ENCODE data around the gene PGS1.
A peak's percentile ranks its signal among the peaks of the same experiment; 100 is the strongest.

Gene PGS1

DNA sequence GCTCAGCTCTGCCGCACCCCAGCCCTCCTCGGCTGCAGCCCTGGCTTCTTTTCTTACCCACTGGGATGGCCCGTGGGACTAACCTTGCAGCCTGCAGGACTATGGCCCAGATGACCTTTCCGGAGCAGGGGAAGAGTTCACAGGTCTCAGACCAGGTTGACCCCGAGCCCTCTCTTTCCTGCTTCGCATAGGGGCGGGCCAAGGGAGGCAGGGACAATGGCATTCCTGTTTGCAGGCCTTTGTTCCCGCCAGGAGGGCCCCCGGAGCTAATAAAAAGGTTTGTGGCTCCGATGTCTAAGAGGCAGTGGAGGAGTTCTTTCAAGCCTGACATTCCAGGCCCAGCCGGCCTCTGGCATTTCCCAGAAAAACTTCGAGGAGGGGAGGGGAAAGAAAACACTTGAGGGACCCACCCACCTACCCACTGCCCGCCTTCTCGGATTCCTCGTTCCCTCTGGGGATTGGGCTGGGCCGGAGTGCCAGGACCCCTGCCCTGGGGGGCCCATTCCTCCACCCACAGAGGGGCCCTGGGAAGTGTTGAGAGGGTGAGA, 12.8 kb upstream of the PGS1 start:
- TF ChIP-seq, protein P1, sequence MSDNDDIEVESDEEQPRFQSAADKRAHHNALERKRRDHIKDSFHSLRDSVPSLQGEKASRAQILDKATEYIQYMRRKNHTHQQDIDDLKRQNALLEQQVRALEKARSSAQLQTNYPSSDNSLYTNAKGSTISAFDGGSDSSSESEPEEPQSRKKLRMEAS (IDR thresholded peaks at IDR 0.05) = no peak; the same call in 1 of the 2 replicates
- TF ChIP-seq YY1 (IDR thresholded peaks at IDR 0.05; ENCODE audit: low read depth) (no peak), NFIC (IDR thresholded peaks at IDR 0.05) (peak; percentile 56), TEAD4 (IDR thresholded peaks at IDR 0.05) (peak; percentile 89), EGR1 (IDR thresholded peaks at IDR 0.05) (no peak), RAD21 (IDR thresholded peaks at IDR 0.05; ENCODE audit: low read depth) (no peak), CEBPB (IDR thresholded peaks at IDR 0.05) (no peak), ZBTB7A (IDR thresholded peaks at IDR 0.05; ENCODE audit: low read depth) (peak; percentile 47; the same call in 1 of the 2 replicates), FOXM1 (IDR thresholded peaks at IDR 0.05; ENCODE audit: borderline replicate concordance, low read depth) (0 out of 2 replicates have a peak, but pooled peaks have one; percentile 51), EP300 (IDR thresholded peaks at IDR 0.05; ENCODE audit: borderline replicate concordance) (peak; percentile 73; the same call in 1 of the 2 replicates), TCF12 (IDR thresholded peaks at IDR 0.05; ENCODE audit: low read depth) (peak; percentile 71), CREB1 (IDR thresholded peaks at IDR 0.05; ENCODE audit: low read depth) (no peak), TAF1 (IDR thresholded peaks at IDR 0.05; ENCODE audit: low read depth) (no peak)
- TF ChIP-seq, protein P2, sequence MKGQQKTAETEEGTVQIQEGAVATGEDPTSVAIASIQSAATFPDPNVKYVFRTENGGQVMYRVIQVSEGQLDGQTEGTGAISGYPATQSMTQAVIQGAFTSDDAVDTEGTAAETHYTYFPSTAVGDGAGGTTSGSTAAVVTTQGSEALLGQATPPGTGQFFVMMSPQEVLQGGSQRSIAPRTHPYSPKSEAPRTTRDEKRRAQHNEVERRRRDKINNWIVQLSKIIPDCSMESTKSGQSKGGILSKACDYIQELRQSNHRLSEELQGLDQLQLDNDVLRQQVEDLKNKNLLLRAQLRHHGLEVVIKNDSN (IDR thresholded peaks at IDR 0.05) = no peak
- TF ChIP-seq, protein P3, sequence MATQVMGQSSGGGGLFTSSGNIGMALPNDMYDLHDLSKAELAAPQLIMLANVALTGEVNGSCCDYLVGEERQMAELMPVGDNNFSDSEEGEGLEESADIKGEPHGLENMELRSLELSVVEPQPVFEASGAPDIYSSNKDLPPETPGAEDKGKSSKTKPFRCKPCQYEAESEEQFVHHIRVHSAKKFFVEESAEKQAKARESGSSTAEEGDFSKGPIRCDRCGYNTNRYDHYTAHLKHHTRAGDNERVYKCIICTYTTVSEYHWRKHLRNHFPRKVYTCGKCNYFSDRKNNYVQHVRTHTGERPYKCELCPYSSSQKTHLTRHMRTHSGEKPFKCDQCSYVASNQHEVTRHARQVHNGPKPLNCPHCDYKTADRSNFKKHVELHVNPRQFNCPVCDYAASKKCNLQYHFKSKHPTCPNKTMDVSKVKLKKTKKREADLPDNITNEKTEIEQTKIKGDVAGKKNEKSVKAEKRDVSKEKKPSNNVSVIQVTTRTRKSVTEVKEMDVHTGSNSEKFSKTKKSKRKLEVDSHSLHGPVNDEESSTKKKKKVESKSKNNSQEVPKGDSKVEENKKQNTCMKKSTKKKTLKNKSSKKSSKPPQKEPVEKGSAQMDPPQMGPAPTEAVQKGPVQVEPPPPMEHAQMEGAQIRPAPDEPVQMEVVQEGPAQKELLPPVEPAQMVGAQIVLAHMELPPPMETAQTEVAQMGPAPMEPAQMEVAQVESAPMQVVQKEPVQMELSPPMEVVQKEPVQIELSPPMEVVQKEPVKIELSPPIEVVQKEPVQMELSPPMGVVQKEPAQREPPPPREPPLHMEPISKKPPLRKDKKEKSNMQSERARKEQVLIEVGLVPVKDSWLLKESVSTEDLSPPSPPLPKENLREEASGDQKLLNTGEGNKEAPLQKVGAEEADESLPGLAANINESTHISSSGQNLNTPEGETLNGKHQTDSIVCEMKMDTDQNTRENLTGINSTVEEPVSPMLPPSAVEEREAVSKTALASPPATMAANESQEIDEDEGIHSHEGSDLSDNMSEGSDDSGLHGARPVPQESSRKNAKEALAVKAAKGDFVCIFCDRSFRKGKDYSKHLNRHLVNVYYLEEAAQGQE (IDR thresholded peaks at IDR 0.05; ENCODE audit: low read depth) = no peak

DNA sequence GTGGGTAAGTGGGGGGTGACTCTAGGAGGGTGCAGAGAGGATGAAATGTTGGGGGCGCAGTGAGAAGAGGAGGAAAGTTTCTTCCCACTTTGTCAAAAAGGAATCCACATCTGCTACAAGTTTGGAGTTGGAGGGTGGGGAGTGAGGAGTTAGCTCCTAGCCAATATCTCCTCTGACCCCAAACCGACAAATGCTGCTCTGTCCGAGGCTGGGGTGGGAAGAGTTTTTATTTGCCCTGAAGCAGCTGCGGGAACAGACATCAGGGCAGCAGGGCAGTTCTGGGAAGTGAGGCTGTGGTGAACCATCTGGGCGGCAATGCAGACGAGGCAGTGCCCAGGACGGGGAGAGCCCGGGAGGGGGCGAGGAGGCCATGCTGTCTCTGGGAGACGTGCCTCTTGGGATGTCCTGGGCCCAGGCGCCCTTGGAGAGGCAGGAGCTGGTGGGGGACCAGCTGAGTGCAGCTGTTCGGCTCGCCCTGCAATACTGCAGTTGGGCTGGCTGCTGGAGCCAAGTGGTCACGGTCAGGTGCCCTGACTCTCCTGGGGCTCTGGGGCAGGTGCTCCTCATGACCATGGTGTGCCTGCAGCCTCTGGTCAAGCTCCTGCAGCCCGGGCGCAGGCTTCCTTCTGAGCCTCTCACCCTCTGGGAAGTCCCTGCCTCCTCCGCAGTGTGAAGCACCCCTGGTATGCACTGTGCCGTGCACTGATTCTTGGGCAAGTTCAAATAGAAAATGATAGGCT, 12.2 kb upstream of the PGS1 start:
- TF ChIP-seq TCF12 (IDR thresholded peaks at IDR 0.05; ENCODE audit: low read depth) = peak; percentile 60; the same call in 1 of the 2 replicates
- no peak for TF ChIP-seq RAD21 (IDR thresholded peaks at IDR 0.05; ENCODE audit: low read depth)
- TF ChIP-seq, protein P1 (IDR thresholded peaks at IDR 0.05) = peak; percentile 58
- no peak for TF ChIP-seq EGR1 (IDR thresholded peaks at IDR 0.05)
- TF ChIP-seq, protein P2 (IDR thresholded peaks at IDR 0.05) = peak; percentile 36; the same call in 1 of the 2 replicates
- TF ChIP-seq CREB1 (IDR thresholded peaks at IDR 0.05; ENCODE audit: low read depth) = no peak
- no peak for TF ChIP-seq TAF1 (IDR thresholded peaks at IDR 0.05; ENCODE audit: low read depth)
- no peak for TF ChIP-seq CEBPB (IDR thresholded peaks at IDR 0.05)
- TF ChIP-seq YY1 (IDR thresholded peaks at IDR 0.05; ENCODE audit: low read depth) = no peak
- TF ChIP-seq TEAD4 (IDR thresholded peaks at IDR 0.05) = peak; percentile 54
- no peak for TF ChIP-seq FOXM1 (IDR thresholded peaks at IDR 0.05; ENCODE audit: borderline replicate concordance, low read depth)
- TF ChIP-seq EP300 (IDR thresholded peaks at IDR 0.05; ENCODE audit: borderline replicate concordance) = 0 out of 2 replicates have a peak, but pooled peaks have one; percentile 40

DNA sequence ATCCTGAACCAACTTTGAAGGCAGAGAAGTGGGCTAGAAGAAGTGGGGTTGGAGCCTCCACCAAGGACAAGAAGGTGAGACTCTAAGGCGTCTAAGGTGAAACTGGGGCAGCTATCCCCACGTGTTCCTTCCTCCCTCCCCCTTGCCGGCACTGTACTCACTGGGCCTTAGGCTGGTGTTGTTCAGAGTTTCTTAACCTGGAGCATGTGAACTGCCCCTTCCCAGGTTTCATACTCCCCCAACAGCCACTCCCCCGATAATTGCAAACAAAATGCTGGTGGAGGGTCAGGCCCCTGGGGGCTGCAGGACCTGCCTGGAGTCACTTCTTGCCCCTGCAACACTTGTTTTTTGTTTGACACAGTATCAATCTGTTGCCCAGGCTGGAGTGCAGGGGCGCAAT, 11.3 kb upstream of the PGS1 start:
- TF ChIP-seq FOXM1 (IDR thresholded peaks at IDR 0.05; ENCODE audit: borderline replicate concordance, low read depth) (no peak), TEAD4 (IDR thresholded peaks at IDR 0.05) (no peak), TCF12 (IDR thresholded peaks at IDR 0.05; ENCODE audit: low read depth) (no peak), RAD21 (IDR thresholded peaks at IDR 0.05; ENCODE audit: low read depth) (no peak), YY1 (IDR thresholded peaks at IDR 0.05; ENCODE audit: low read depth) (no peak), TAF1 (IDR thresholded peaks at IDR 0.05; ENCODE audit: low read depth) (no peak), ZBTB7A (IDR thresholded peaks at IDR 0.05; ENCODE audit: low read depth) (no peak), EP300 (IDR thresholded peaks at IDR 0.05; ENCODE audit: borderline replicate concordance) (no peak), CREB1 (IDR thresholded peaks at IDR 0.05; ENCODE audit: low read depth) (no peak), NFIC (IDR thresholded peaks at IDR 0.05) (no peak), CEBPB (IDR thresholded peaks at IDR 0.05) (no peak), EGR1 (IDR thresholded peaks at IDR 0.05) (no peak)
- TF ChIP-seq, protein P1 (IDR thresholded peaks at IDR 0.05) = no peak
- TF ChIP-seq, protein P3 (IDR thresholded peaks at IDR 0.05; ENCODE audit: low read depth) = no peak
- TF ChIP-seq, protein P2 (IDR thresholded peaks at IDR 0.05) = no peak

DNA sequence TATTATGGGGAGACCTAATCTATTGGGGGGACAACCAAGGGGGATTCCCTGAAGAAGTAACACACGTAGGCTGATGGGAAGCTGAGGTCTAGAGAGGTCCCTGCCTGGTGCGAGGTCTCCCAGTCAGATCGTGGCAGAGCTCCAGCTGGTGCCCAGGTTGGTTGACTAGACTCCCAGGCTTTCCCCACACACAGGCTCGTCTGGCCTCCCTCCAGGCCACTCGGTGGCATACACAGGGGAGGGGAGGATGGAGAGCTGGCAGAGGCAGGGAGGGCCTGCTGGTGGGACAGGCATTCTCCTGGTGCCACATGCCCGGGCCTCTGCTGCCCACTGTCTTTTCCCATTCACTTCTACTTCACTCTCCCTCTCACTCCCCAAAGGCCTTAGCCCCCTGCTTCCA, 10.1 kb upstream of the PGS1 start:
- TF ChIP-seq, protein P2 (IDR thresholded peaks at IDR 0.05) = no peak
- no peak for TF ChIP-seq FOXM1 (IDR thresholded peaks at IDR 0.05; ENCODE audit: borderline replicate concordance, low read depth)
- TF ChIP-seq NFIC (IDR thresholded peaks at IDR 0.05) = no peak
- TF ChIP-seq TCF12 (IDR thresholded peaks at IDR 0.05; ENCODE audit: low read depth) = no peak
- no peak for TF ChIP-seq TAF1 (IDR thresholded peaks at IDR 0.05; ENCODE audit: low read depth)
- TF ChIP-seq, protein P1 (IDR thresholded peaks at IDR 0.05) = no peak
- no peak for TF ChIP-seq CREB1 (IDR thresholded peaks at IDR 0.05; ENCODE audit: low read depth)
- no peak for TF ChIP-seq TEAD4 (IDR thresholded peaks at IDR 0.05)
- TF ChIP-seq EP300 (IDR thresholded peaks at IDR 0.05; ENCODE audit: borderline replicate concordance) = no peak
- TF ChIP-seq EGR1 (IDR thresholded peaks at IDR 0.05) = no peak
- TF ChIP-seq, protein P3 (IDR thresholded peaks at IDR 0.05; ENCODE audit: low read depth) = no peak
- no peak for TF ChIP-seq RAD21 (IDR thresholded peaks at IDR 0.05; ENCODE audit: low read depth)
- TF ChIP-seq CEBPB (IDR thresholded peaks at IDR 0.05) = no peak
- TF ChIP-seq YY1 (IDR thresholded peaks at IDR 0.05; ENCODE audit: low read depth) = no peak
- no peak; the same call in 1 of the 2 replicates for TF ChIP-seq ZBTB7A (IDR thresholded peaks at IDR 0.05; ENCODE audit: low read depth)
